Fibroblast of peridontal ligament (primary cell): Measurements from ENCODE around the gene WASHC1.
"Not testable (repeated sequence)": the region's sequence is repeated elsewhere in the genome, so short reads cannot be mapped to it uniquely, and the experiment has no call there.

Source experiments
- DNase-seq: peaks from one replicate; pipeline ENCODE4 v3.0.0-alpha.2; 2010; ENCODE audit errors: extremely low read depth

Gene WASHC1

GRCh38 chr9:29356-29755 lies at the start of gene WASHC1:
Gene WASHC1 (minus strand): TSS chr9:29456. CDS start chr9:24999, 4,457 bp downstream.
- DNase-seq: not testable (repeated sequence)

DNA sequence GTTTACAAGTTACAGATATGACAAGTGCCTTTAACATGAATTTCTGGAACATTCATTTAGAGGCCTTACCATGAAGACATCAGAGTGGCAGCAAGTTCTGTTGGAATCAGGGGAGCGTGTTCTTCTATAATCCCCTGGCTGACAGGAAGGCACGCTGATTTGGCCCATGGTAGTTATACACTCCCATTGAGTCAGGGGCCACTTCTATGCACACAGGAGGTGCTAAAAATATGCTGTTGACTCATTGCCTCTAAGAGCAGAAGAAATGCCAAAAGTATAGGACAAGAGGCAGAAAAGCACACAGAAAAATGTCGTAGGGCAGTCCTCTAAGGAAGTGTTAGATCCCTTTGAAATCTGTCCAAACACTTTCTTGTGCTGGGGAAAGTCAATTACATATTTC lies 49.1 kb upstream of the WASHC1 start:
- DNase-seq: not testable (repeated sequence)

- DNase-seq: not testable (repeated sequence)
Observed at GRCh38 chr9:76389-76788, 47.1 kb upstream of the WASHC1 start.

DNA sequence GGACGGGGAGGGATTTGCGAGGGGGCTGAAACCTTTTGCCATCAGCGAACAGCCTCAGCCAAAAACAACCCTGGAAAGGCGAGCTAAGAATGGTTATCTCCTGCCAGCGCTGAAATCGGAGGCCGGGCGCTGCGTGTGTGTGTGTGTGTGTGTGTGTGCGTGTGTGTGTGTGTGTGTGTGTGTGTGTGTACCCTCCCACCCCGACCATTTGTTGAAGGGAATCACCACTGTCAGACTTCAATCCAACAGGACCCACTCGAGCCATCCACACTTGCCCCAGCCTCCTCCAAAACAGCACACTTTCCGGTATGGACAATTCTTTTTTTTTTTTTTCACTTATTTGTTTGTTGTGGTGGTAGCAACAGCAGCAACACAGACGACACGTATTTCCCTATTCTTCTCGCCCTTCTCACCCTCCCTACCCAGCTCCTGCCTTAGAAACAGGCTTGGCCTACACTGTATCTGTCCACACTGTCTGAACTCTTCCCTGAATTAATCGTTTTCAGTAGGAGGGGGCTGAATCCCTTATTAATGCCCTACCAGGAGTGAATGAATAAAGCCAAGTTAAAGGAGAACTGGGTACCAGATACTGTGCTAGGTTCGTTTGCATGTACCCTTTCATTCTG lies 44.8 kb upstream of the WASHC1 start:
- DNase-seq: not testable (repeated sequence)

- DNase-seq: peak; percentile 10
Observed at GRCh38 chr9:73076-73899, 44.0 kb upstream of the WASHC1 start.

- not testable (repeated sequence) for DNase-seq
Observed at GRCh38 chr9:63031-63629, 33.9 kb upstream of the WASHC1 start.

DNA sequence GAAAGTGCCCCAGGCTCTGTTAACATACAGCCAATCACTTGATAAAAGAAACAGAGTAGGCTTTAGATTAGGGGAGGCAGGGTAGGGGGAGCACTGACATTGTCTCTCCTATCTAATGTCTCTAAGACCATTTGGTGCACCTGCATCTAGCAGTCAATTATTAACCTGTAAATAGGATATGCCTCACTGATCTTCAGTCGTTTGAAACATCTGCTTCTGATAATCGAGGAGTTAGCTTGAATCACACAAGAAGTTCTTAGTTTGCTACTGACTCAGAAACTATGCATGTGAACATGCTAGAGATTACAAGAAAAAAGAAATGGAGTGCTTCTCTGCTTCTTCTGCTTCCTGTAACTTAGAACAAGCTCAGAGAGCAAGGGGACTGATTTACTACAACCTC lies 23.4 kb upstream of the WASHC1 start:
- DNase-seq: peak; percentile 41

DNA sequence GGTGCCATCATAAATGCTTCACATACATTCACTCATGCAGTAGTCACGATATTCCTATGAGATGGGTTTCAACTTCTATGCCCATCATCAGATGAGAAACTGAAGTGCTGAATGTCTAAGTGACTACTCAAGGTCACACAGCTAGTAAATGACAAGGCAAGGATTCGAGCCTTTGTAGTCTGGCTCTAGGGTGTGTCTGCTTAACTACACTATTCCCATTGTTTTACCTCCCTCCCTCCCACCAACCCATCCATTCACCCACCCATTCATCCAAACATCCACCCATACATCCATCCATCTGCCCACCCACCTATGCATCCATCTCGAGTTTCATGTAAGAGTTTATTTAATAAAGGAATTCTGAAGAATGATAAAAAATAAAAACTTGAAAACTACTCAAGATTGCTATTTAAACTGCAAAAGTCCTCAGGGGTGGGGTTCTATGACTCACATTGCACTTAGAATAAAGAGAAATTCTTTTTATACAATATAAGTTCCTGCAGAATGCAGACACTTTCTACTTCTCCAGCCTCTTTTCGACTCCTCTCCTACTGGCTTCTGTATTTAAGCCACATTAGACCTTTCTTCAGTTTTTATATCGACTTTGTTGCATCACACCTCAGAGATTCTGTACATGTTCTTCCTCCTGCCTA lies 19.1 kb upstream of the WASHC1 start:
- not testable (repeated sequence) for DNase-seq

- not testable (repeated sequence) for DNase-seq
Observed at GRCh38 chr9:46639-47271, 17.5 kb upstream of the WASHC1 start.

DNA sequence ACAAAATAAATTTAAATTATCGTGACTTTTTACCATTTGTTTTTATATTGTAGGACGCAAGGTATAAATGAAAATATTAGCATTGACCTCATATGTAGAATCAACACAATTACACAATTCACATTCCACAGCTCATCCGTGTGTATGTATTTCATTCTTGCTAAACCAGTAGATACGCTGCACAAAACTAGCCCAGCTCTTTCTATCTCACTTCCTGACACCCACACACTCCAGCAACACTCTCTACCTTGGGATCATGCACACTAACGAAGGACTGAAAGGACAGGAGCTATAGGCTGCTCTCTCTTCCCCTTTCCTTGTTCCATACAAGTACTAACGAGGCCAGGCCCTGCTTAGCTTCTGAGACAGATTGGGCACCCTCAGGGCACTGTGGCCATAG lies 16.9 kb upstream of the WASHC1 start:
- DNase-seq: not testable (repeated sequence)

DNA sequence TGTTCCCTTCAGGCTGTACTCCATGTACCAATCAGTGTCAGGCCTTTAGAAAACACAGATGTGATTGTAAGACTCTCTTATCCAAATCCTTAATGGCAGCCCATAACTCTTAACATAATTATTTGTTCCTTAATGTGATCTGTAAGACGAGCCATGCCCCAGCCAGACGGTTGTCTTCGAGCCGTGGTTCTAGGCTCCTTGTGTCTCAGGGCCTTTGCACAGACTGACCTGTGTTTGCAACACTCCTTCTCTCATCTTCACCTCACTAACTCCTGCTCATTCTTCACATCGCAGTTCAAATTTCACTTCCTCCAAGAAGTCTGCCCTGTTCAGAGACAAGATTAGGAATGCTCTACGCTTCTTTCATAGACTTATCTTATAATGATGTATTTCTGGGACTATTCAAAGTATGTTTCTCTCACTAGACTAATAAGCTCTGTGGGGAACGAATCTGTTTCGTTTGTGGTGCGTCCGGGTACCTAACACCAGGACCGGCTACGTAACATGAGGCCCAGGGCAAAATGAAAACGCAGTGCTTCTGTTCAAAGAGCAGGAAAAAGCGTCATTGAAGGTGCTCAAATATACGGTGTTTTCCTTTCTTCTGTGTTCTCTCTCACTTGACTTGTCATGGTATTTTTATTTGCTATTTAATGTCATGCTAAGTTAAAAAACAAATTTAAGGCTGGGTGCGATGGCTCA lies 16.1 kb upstream of the WASHC1 start:
- not testable (repeated sequence) for DNase-seq

DNA sequence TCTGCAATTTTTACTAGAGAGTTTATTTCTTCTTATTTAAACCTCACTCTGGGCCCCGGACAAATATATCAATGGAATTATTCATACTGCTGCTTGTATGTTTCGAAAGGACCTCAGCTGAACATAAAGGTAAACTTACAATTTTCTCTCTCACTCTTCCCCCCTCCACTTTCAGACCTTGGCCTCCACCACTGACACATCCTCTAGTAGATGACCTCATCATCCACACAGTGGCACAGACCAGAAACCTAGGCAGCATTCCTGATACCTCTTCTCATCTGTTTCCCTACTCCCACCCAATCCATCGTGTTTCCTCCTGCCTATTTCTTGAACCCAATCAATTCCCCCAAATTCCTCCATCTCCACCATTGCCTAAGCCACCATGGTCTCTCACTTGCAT lies 15.2 kb upstream of the WASHC1 start:
- DNase-seq: not testable (repeated sequence)

DNA sequence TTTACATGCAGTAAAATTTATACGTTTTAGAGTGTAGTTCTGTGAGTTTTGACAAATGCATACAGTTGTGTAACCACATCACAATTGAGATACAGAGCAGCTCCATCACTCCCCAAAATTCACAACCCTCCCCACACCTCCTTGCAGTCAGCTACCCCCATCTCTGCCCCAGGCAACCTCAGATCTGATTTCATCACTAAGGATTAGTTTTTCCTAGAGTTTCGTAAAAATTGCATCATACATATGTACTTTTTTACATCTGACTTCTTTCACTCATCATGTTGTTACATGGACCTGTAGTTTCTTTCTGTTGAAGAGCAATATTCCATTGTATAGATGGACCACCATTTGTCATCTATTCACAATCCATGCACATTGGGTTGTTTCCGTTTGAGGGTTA lies 14.4 kb upstream of the WASHC1 start:
- not testable (repeated sequence) for DNase-seq

GRCh38 chr9:43116-43515 lies 13.9 kb upstream of the WASHC1 start:
- not testable (repeated sequence) for DNase-seq

- DNase-seq: not testable (repeated sequence)
Observed at GRCh38 chr9:41819-42218, 12.6 kb upstream of the WASHC1 start.

DNA sequence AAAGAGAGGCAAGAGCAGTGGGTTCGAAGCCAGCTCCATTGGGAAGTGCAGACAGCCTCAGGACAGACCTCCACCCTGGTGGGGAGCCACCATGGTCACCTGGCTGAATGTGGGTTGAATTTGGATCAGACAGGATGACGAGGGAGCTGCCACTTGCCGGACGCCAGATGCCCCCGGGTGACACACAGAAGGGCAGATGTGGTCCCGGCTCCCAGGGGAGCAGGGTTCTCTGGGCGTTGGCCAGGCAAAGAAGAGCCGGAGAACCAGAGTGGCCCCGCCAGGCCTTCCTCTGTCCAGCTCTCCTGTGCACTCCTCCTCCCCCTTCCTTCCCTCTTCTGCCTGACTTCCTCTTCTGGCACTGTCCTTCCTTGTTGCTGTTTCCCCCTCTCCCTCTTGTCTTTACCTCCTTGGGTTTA lies 12.0 kb upstream of the WASHC1 start:
- DNase-seq: not testable (repeated sequence)

DNA sequence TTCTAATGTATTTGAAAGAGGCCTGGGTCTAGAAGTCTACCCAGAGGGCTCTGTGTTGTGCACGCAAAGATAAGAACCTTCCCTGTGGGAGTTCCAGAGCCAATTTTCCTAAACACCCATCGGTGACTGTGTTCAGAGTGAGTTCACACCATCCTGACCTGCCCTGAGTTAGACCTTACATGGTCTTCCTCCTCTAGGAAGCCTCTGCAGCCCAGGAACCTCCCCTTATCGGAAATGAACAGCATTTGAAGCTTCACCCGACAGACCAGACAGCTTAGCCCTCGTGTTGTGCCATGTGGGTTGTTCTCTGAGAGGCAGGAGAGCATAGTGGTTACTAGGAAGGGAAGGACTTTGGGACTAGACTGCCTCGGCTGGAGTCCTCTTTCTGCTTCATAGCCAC lies 3.1 kb upstream of the WASHC1 start:
- DNase-seq: not testable (repeated sequence)

GRCh38 chr9:28775-29174 lies 481 bp downstream of the WASHC1 start:
- not testable (repeated sequence) for DNase-seq

DNA sequence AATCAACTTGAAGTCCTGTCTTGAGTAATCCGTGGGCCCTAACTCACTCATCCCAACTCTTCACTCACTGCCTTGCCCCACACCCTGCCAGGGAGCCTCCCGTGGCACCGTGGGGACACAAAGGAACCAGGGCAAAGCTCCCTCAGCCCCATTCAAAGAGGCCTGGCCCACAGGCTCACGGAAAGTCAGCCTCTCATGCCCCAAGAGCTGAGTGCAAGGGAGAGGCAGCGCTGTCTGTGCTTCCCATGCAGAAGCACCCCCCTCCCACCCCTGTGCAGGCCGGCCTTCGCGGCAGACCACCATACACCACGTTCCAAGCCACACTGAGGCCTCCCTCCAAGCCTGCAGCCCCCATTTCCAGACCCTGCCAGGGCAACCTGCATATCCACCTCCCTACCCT lies 7.6 kb downstream of the WASHC1 start:
- not testable (repeated sequence) for DNase-seq

DNA sequence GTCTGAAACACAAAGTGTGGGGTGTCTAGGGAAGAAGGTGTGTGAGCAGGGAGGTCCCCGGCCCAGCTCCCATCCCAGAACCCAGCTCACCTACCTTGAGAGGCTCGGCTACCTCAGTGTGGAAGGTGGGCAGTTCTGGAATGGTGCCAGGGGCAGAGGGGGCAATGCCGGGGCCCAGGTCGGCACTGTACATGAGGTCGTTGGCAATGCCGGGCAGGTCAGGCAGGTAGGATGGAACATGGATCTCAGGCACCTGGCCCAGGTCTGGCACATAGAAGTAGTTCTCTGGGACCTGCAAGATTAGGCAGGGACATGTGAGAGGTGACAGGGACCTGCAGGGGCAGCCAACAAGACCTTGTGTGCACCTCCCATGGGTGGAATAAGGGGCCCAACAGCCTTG lies 12.4 kb downstream of the WASHC1 start:
- not testable (repeated sequence) for DNase-seq
